Gastroesophageal sphincter (tissue), 4 donors: ENCODE measurements around the gene DARS2. TPM values are rescaled to one million over a fixed set of nuclear protein-coding genes. Genes with fewer than 3 reads are reported as not detected.

Source experiments
- ATAC-seq: fragments of 150-250 bp; one replicate; pipeline ENCODE4 v1.9.1; 2016; ENCODE audit warnings: mild to moderate bottlenecking, moderate library complexity
- H3K27ac ChIP-seq, 4 donors: fragments of 200-600 bp; sonication (generic) in 3 of 4; 1 replicate in 3 of 4; 2 replicates in 1 of 4; pipeline ENCODE4 v1.5.1; 2016 to 2019
- H3K27me3 ChIP-seq: fragments of 200-600 bp; sonication (generic); one replicate; pipeline ENCODE4 v1.5.1; 2019
- H3K36me3 ChIP-seq, 2 donors: fragments of 200-600 bp; sonication (generic); one replicate each; pipeline ENCODE4 v1.5.1; 2019; ENCODE audit warnings: control low read depth in 1 of 2
- H3K4me1 ChIP-seq, 3 donors: fragments of 200-600 bp; sonication (generic); 1 replicate in 2 of 3; 2 replicates in 1 of 3; pipeline ENCODE4 v1.5.1; 2016 to 2019; ENCODE audit warnings: control low read depth in 2 of 3
- H3K4me3 ChIP-seq, 2 donors: fragments of 200-600 bp; sonication (generic); one replicate each; pipeline ENCODE4 v1.5.1; 2019; ENCODE audit warnings: mild to moderate bottlenecking in 1 of 2, moderate library complexity in 1 of 2
- H3K9me3 ChIP-seq, 3 donors: fragments of 200-600 bp; sonication (generic); one replicate each; pipeline ENCODE4 v1.5.1; 2017 to 2019; ENCODE audit warnings: control low read depth in 2 of 3
- EP300 ChIP-seq: sonication (generic); formaldehyde crosslinking; IDR thresholded peaks from one replicate; pipeline ENCODE4 v1.6.1; 2017; ENCODE audit warnings: antibody characterized with exemption, mild to moderate bottlenecking
- POLR2A ChIP-seq, 2 donors: fragments of 450-650 bp; IDR thresholded peaks; one replicate each; pipeline ENCODE4 v1.6.1; 2017; ENCODE audit warnings: antibody characterized with exemption in 2 of 2, mild to moderate bottlenecking in 2 of 2, moderate library complexity in 1 of 2
- POLR2AphosphoS5 ChIP-seq: sonication (generic); formaldehyde crosslinking; IDR thresholded peaks from one replicate; pipeline ENCODE4 v1.6.1; 2017; ENCODE audit warnings: antibody characterized with exemption
- WGBS, 2 donors: methylation state at CpG; one replicate each; pipeline ENCODE4 v1.1.5; 2018; ENCODE audit warnings: low coverage in 1 of 2; 5-methylcytosine and 5-hydroxymethylcytosine counted together
- small RNA-seq, 4 donors: library from RNA; depleted of rRNA; stranded (forward); fragments of <200 nt; gene quantifications; one replicate each; pipeline ENCODE3, GENCODE V24; 2016
- total RNA-seq, 4 donors: library from RNA; depleted of rRNA; stranded (reverse); fragments of >200 nt; gene quantifications; one replicate each; pipeline ENCODE4 v1.1.0, GENCODE V29; 2016
- TF ChIP-seq, protein P1 (sequence below), 4 experiments: fragments of 200-600 bp in 2 of 4; fragments of 450-650 bp in 2 of 4; sonication (generic) in 1 of 4; IDR thresholded peaks; one replicate each; pipeline ENCODE4 v1.5.1; 2017 to 2019; ENCODE audit warnings: antibody characterized with exemption in 4 of 4, mild to moderate bottlenecking in 2 of 4, moderate library complexity in 2 of 4

Gene DARS2
- total RNA-seq, 4 donors from 2014 or later = 6.4 to 8.7 (median 7.1) TPM

- Histone ChIP-seq H3K4me1 (no peaks in the 10 kb centered on the region), H3K27me3 (no peaks in the 10 kb centered on the region), H3K27ac (no peak overlapping the region), H3K36me3 (no peaks in the 10 kb centered on the region), H3K9me3 (no peaks in the 10 kb centered on the region), H3K4me3 (no peak overlapping the region)
- WGBS, 2 donors = 87 to 95% methylated on average over 2 of the region's 3 CpGs
- TF ChIP-seq POLR2A (IDR thresholded peaks at IDR 0.05) (no peak), POLR2AphosphoS5 (no peak), EP300 (no peak)
- TF ChIP-seq, protein P1, sequence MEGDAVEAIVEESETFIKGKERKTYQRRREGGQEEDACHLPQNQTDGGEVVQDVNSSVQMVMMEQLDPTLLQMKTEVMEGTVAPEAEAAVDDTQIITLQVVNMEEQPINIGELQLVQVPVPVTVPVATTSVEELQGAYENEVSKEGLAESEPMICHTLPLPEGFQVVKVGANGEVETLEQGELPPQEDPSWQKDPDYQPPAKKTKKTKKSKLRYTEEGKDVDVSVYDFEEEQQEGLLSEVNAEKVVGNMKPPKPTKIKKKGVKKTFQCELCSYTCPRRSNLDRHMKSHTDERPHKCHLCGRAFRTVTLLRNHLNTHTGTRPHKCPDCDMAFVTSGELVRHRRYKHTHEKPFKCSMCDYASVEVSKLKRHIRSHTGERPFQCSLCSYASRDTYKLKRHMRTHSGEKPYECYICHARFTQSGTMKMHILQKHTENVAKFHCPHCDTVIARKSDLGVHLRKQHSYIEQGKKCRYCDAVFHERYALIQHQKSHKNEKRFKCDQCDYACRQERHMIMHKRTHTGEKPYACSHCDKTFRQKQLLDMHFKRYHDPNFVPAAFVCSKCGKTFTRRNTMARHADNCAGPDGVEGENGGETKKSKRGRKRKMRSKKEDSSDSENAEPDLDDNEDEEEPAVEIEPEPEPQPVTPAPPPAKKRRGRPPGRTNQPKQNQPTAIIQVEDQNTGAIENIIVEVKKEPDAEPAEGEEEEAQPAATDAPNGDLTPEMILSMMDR (IDR thresholded peaks at IDR 0.05) = no peak
- ATAC-seq = no peak
These were observed 69.7 kb downstream of the DARS2 start for GRCh38 chr1:173894189-173894588.

- Histone ChIP-seq H3K36me3 (no peaks in the 10 kb centered on the region), H3K4me3 (no peak overlapping the region), H3K27ac (no peak overlapping the region), H3K27me3 (no peaks in the 10 kb centered on the region), H3K9me3 (no peaks in the 10 kb centered on the region), H3K4me1 (peaks cover 0 to 4% (median 0%) of the 10 kb centered on the region in 3 donors)
- ATAC-seq = no peak
- 52 to 76% methylated on average over 2 of the region's 2 CpGs for WGBS, 2 donors
- no peak for TF ChIP-seq EP300
- no peak for TF ChIP-seq POLR2A (IDR thresholded peaks at IDR 0.05)
- TF ChIP-seq POLR2AphosphoS5 = no peak
- TF ChIP-seq, protein P1 (IDR thresholded peaks at IDR 0.05) = no peak
These were observed 76.0 kb downstream of the DARS2 start for GRCh38 chr1:173900427-173900826.

DNA sequence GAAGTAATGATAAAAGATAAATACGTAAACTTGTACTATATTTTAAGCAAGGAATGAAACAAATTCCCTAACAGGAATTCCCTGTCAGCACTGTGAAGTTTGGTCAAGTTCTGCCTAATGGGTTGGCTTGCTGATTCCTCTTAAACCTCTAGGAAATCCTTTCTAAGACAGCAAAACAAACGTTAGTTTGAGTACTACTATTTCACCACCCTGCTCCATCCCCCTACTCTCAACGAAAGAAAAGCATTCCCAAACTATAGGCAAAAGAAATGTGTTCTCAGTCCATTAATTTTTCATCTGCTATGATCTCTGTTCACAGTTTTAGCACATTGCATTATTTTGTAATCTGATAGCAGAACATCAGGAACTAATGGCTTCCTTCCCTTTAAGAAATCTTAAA, 76.5 kb downstream of the DARS2 start:
- no peaks in the 10 kb centered on the region for H3K27me3 ChIP-seq
- H3K4me1 ChIP-seq = peaks cover 0 to 4% (median 0%) of the 10 kb centered on the region in 3 donors
- ATAC-seq = no peak
- TF ChIP-seq POLR2AphosphoS5 = no peak
- TF ChIP-seq POLR2A (IDR thresholded peaks at IDR 0.05) = no peak
- TF ChIP-seq, protein P1 (IDR thresholded peaks at IDR 0.05) = no peak
- no peak for TF ChIP-seq EP300
- no peak overlapping the region for H3K4me3 ChIP-seq
- no peaks in the 10 kb centered on the region for H3K36me3 ChIP-seq
- WGBS, 2 donors = 58 to 69% methylated on average over 3 of the region's 3 CpGs
- H3K27ac ChIP-seq = no peak overlapping the region
- no peaks in the 10 kb centered on the region for H3K9me3 ChIP-seq

DNA sequence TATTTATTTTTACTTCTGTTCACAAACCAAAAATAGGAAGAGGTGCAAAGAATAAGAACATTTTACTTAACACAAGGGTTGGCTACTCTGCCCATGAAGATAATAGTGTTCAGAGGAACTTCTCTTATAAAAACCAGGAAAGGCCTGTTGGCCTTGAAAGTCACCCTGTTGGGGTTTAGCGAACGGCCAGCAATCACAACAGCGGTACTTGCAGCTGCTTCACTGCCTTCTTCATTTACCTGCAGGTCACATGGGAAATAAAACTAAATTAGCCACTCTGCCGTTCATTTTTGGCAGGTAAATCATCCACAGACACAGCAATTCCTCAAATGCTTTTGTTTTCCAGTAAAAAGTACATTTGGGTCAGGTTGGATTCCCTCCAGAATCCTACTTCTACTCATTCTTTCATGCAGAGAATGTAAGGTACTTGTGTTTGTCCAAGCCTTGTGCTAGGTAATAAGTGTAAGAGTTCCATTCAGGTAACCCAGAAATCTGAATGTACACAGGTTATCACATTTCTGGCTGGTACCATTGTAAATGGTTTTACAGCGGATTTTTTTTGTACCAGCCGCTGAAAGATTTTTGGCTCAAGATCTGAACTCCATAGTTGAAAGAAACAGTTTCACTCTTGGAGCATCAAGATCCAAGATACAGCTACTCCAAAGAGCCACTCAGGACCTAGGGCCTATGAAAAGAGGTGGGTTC, 79.5 kb downstream of the DARS2 start:
- Histone ChIP-seq H3K4me1 (peaks cover 0 to 4% (median 0%) of the 10 kb centered on the region in 3 donors), H3K27me3 (no peaks in the 10 kb centered on the region), H3K27ac (no peak overlapping the region), H3K9me3 (no peaks in the 10 kb centered on the region), H3K4me3 (no peak overlapping the region), H3K36me3 (no peaks in the 10 kb centered on the region)
- TF ChIP-seq, protein P1 (IDR thresholded peaks at IDR 0.05) = no peak
- no peak for TF ChIP-seq EP300
- no peak for TF ChIP-seq POLR2AphosphoS5
- no peak for TF ChIP-seq POLR2A (IDR thresholded peaks at IDR 0.05)
- WGBS, 2 donors = 81 to 83% methylated on average over 4 to 6 of the region's 6 CpGs
- no peak for ATAC-seq

Small RNAs within 50 kb of the gene (small RNA-seq; reads per million reads assigned to genes)
- 0 reads per million in 4 donors for gene RF00019

Other genes starting within 250 kb of the DARS2 start
- gene SLC9C2, start 221.6 kb upstream of the DARS2 start, total RNA-seq = not detected
- not detected for gene TEX50, start 189.3 kb upstream of the DARS2 start, total RNA-seq
- gene ANKRD45, start 154.8 kb upstream of the DARS2 start, total RNA-seq = 1 to 10 TPM in 2 of 4 donors, under 1 TPM in 1, not detected in 1; 0.81 to 4.7 (median 1.0) TPM
- gene KLHL20, start 109.7 kb upstream of the DARS2 start, total RNA-seq = 10 to 100 TPM; 22.0 to 49.7 (median 36.6) TPM
- gene CENPL, start 210 bp downstream of the DARS2 start, total RNA-seq = 1 to 10 TPM; 4.8 to 6.5 (median 6.2) TPM
- 100 to 1,000 TPM; 104 to 330 (median 210) TPM for gene GAS5, start 43.3 kb downstream of the DARS2 start, total RNA-seq
- 10 to 100 TPM in 1 of 4 donors, 1 to 10 TPM in 3; 6.6 to 11.4 (median 8.8) TPM for gene ZBTB37, start 43.7 kb downstream of the DARS2 start, total RNA-seq
- gene SERPINC1, start 92.7 kb downstream of the DARS2 start, total RNA-seq = not detected
- gene RC3H1, start 197.7 kb downstream of the DARS2 start, total RNA-seq = 10 to 100 TPM; 37.3 to 49.8 (median 40.4) TPM